ENCODE data around the gene IGF1.

IGF1 gene

DNA sequence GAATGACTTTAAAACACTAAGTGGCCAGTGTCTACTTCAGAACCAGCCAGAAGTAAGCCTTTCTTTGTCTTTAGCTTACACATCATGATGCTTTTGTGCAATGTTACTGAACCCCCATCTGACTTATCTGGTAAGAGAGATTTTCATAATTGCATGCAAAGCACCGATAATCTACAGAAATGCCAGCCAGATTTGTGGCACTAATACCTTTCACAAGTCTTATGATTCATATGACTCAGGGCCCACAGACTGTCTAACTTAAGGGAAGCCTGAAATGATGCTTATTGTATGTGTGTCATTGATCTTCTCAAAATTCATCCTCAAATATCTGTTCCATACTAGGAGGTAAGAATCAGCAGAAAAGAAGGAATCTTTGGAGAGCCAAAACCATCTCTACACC lies 18.0 kb downstream of the IGF1 start:
- no peak overlapping the region for H3K4me3 ChIP-seq (ENCODE audit: low read depth in 1 of 2, low read length in 1 of 2)
- no peak overlapping the region for H3K27ac ChIP-seq
- no peaks in the 10 kb centered on the region for H3K4me1 ChIP-seq (ENCODE audit: control insufficient read depth in 1 of 2, insufficient read depth in 1 of 2, low read depth in 1 of 2, low read length in 1 of 2)
- no peaks in the 10 kb centered on the region for H3K9me3 ChIP-seq
- TF ChIP-seq, protein P1, sequence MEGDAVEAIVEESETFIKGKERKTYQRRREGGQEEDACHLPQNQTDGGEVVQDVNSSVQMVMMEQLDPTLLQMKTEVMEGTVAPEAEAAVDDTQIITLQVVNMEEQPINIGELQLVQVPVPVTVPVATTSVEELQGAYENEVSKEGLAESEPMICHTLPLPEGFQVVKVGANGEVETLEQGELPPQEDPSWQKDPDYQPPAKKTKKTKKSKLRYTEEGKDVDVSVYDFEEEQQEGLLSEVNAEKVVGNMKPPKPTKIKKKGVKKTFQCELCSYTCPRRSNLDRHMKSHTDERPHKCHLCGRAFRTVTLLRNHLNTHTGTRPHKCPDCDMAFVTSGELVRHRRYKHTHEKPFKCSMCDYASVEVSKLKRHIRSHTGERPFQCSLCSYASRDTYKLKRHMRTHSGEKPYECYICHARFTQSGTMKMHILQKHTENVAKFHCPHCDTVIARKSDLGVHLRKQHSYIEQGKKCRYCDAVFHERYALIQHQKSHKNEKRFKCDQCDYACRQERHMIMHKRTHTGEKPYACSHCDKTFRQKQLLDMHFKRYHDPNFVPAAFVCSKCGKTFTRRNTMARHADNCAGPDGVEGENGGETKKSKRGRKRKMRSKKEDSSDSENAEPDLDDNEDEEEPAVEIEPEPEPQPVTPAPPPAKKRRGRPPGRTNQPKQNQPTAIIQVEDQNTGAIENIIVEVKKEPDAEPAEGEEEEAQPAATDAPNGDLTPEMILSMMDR (IDR thresholded peaks at IDR 0.05): no peak
- no peaks in the 10 kb centered on the region for H3K27me3 ChIP-seq
- H3K36me3 ChIP-seq: no peaks in the 10 kb centered on the region

DNA sequence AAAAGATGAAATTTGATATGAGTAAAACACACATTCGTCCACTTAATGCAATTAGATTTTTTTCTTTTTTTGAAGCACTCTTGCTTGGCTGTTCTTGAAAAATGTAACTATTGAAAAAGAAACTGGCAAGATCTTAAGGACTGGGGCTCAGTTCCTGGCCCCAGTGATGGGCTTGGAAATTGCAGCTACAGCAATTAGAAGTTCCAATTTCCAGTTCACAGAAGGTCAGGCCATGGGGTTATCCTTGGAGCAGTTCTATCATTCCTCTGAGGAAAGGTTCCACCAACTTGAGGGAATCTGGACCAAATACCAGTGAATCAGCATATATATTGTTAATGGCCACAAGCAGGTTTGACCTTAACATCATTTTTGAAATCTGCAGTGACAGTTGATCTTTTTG lies 18.9 kb downstream of the IGF1 start:
- Histone ChIP-seq H3K4me3 (ENCODE audit: low read depth in 1 of 2, low read length in 1 of 2) (no peak overlapping the region), H3K27ac (no peak overlapping the region), H3K9me3 (no peaks in the 10 kb centered on the region), H3K4me1 (ENCODE audit: control insufficient read depth in 1 of 2, insufficient read depth in 1 of 2, low read depth in 1 of 2, low read length in 1 of 2) (no peaks in the 10 kb centered on the region), H3K27me3 (no peaks in the 10 kb centered on the region), H3K36me3 (no peaks in the 10 kb centered on the region)
- TF ChIP-seq, protein P1 (IDR thresholded peaks at IDR 0.05): no peak

DNA sequence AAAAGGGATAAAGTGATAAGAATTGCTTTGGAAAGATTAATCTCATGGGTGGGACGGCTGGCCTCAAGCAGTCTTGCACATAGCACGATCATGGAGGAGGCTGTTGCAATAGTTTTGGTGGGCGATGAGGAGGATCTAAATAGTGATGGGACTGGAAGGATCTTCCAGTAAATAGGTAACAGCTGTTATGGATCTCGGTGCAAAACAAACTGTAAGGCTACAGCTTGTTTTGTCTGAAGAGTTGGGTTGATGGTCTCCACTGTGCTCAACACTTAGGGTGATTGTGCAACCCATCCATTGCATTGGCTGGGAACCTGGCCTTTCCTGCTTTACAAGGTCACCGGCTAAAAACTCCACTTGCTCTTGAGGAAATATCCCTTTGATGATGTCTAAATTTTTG lies 21.0 kb downstream of the IGF1 start:
- Histone ChIP-seq H3K36me3 (no peaks in the 10 kb centered on the region), H3K4me1 (ENCODE audit: control insufficient read depth in 1 of 2, insufficient read depth in 1 of 2, low read depth in 1 of 2, low read length in 1 of 2) (no peaks in the 10 kb centered on the region), H3K4me3 (ENCODE audit: low read depth in 1 of 2, low read length in 1 of 2) (no peak overlapping the region), H3K27ac (no peak overlapping the region), H3K27me3 (no peaks in the 10 kb centered on the region), H3K9me3 (no peaks in the 10 kb centered on the region)
- TF ChIP-seq, protein P1 (IDR thresholded peaks at IDR 0.05): no peak

DNA sequence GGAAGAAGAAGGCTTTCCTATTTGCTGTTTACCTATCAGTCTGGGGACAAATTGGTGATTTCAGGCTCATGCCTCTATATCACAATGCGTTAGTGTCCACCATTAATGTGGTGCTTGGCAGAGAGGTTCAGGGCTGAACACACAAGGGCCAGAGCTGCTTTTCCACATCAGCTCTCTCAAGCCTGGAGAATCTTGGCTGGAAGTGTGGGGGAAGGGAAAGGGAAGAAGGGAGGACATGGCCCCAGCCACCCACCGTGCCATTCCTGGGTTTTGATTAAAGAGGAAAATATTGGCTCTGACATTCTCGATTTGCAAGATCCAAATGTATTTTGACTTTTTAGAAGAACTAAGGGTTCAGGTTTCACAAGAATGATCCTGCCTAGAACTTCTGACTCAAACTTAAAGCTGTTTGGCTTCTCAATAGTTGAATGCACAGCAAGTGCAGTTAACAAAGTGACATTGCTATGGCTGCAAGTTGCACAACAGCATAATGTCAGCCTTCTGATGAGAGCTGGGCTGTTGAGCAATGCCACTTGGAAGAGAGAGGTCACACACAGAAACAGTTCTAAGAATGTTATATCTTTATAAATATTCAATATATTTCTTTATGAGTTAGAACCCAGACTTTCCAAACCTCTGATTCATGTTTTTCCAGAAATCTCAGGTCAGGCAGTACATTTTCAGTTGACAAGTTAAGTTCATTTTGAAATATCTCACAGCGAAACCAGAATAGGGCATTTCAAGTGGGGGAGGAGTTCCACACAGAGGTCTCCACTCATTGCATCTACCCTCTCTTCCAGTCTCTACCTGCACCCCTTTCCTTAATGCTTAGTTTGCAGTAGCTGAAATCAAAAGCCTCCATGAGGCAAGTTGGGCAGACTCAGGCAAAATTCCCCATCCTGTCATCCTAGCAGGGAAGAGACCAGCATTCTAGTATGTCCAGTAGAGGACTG lies 25.3 kb downstream of the IGF1 start:
- Histone ChIP-seq H3K4me1 (ENCODE audit: control insufficient read depth in 1 of 2, insufficient read depth in 1 of 2, low read depth in 1 of 2, low read length in 1 of 2) (no peaks in the 10 kb centered on the region), H3K4me3 (ENCODE audit: low read depth in 1 of 2, low read length in 1 of 2) (no peak overlapping the region), H3K9me3 (no peaks in the 10 kb centered on the region), H3K27me3 (no peaks in the 10 kb centered on the region), H3K36me3 (no peaks in the 10 kb centered on the region), H3K27ac (no peak overlapping the region)
- TF ChIP-seq, protein P1 (IDR thresholded peaks at IDR 0.05): no peak

DNA sequence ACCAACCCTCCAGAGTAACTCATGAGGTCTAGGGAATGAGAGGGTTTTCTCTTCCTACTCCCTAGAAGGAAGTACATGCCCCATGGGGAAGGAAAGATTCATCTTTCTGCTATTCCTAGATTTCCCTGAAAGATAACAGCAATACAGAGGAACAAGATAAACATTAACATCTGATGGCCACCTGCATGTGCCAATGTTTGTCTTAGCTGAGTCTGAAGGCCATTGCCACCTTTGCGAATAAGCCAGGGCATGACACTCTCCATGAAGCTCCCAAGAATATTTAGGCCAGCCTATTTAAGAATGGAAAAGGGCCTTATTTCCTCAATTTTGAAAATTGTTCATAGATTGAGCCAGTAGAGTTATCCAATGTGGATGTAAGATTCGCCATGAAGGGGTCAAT lies 26.0 kb downstream of the IGF1 start:
- TF ChIP-seq, protein P1 (IDR thresholded peaks at IDR 0.05): no peak
- H3K27ac ChIP-seq: no peak overlapping the region
- H3K4me1 ChIP-seq (ENCODE audit: control insufficient read depth in 1 of 2, insufficient read depth in 1 of 2, low read depth in 1 of 2, low read length in 1 of 2): no peaks in the 10 kb centered on the region
- H3K36me3 ChIP-seq: no peaks in the 10 kb centered on the region
- H3K9me3 ChIP-seq: no peaks in the 10 kb centered on the region
- no peak overlapping the region for H3K4me3 ChIP-seq (ENCODE audit: low read depth in 1 of 2, low read length in 1 of 2)
- no peaks in the 10 kb centered on the region for H3K27me3 ChIP-seq
